Body of pancreas (tissue), 4 donors: ENCODE results near the gene TYRO3.

Experiments
- POLR2A ChIP-seq, 3 donors: fragments of 450-650 bp; IDR thresholded peaks; one replicate each; pipeline ENCODE4 v1.6.1; 2016; ENCODE audit warnings: antibody characterized with exemption in 3 of 3, mild to moderate bottlenecking in 2 of 3
- TF ChIP-seq, protein P1 (sequence below), 7 experiments: fragments of 450-650 bp in 4 of 7; fragments of 200-600 bp in 3 of 7; sonication (generic) in 3 of 7; IDR thresholded peaks; one replicate each; pipeline ENCODE4 v1.5.1; 2016 to 2019; ENCODE audit warnings: antibody characterized with exemption in 7 of 7

DNA sequence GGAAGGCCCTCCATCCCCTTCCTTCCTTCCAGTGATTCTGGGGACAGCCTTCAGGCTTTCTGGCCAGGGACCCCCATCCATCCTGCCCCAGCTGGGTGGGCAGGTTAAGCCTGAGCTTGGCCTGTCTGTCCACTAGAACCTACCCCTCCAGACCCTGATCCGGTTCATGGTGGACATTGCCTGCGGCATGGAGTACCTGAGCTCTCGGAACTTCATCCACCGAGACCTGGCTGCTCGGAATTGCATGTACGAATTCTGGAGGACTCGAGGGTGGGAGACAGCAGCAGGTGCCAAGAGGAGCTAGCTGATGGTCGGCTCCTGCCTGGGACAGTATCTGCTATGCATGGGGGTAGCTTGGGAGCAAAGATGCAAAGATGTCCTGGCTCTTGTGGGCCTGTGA, 13.9 kb downstream of the TYRO3 start:
- TF ChIP-seq, protein P1, sequence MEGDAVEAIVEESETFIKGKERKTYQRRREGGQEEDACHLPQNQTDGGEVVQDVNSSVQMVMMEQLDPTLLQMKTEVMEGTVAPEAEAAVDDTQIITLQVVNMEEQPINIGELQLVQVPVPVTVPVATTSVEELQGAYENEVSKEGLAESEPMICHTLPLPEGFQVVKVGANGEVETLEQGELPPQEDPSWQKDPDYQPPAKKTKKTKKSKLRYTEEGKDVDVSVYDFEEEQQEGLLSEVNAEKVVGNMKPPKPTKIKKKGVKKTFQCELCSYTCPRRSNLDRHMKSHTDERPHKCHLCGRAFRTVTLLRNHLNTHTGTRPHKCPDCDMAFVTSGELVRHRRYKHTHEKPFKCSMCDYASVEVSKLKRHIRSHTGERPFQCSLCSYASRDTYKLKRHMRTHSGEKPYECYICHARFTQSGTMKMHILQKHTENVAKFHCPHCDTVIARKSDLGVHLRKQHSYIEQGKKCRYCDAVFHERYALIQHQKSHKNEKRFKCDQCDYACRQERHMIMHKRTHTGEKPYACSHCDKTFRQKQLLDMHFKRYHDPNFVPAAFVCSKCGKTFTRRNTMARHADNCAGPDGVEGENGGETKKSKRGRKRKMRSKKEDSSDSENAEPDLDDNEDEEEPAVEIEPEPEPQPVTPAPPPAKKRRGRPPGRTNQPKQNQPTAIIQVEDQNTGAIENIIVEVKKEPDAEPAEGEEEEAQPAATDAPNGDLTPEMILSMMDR (IDR thresholded peaks at IDR 0.05): no peak
- TF ChIP-seq POLR2A (IDR thresholded peaks at IDR 0.05): no peak
